Measurements from ENCODE around the gene DYNC1I1.

DNA sequence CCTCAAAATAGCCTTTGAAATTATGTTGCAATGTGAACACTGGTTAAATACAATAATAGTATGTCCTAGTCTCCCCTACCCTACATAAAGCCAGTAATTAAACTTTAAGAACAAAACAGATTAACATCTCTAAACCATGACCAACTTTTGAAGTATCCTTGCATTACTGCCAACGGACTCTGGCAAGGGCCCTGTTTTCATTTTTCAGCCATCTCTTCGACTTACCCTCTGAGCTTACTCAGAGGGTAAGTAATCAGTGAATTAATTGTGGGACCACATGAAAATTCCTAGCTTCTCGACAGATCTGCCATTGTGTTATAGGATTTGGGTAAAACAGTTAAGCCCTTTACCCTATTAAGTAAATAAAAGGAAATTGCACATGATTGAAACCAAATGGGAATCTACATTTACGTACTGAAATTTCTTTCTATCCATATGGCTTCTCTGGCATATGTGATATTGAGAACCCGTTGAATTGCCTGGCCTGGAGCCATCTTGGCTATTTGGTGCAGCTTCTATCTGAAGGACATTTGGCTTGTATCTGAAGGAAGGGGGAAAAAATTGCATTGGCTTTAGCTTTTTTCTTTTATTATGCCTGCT, 39.6 kb downstream of the DYNC1I1 start:
- no peak for TF ChIP-seq ZNF274 (IDR thresholded peaks at IDR 0.05; ENCODE audit: low read depth, low read length)
- no peak for TF ChIP-seq YY1 (IDR thresholded peaks at IDR 0.05; ENCODE audit: insufficient read depth, insufficient read length)
- TF ChIP-seq SUZ12 (IDR thresholded peaks at IDR 0.05; ENCODE audit: extremely low read depth, insufficient read depth, insufficient read length): no peak
